ENCODE measurements around the gene LGALS4.
"Not testable (repeated sequence)": the region's sequence is repeated elsewhere in the genome, so short reads cannot be mapped to it uniquely, and the experiment has no call there.

LGALS4 gene

GRCh38 chr19:38795549-38795948, 17.2 kb downstream of the LGALS4 start:
- DNase-seq (ENCODE audit: low read depth in 2 of 2) = no peak

GRCh38 chr19:38793671-38794070, 19.1 kb downstream of the LGALS4 start:
- no peak for DNase-seq (ENCODE audit: low read depth in 2 of 2)

GRCh38 chr19:38793177-38793576, 19.6 kb downstream of the LGALS4 start:
- DNase-seq (ENCODE audit: low read depth in 2 of 2) = no peak

GRCh38 chr19:38792250-38793111, 20.3 kb downstream of the LGALS4 start:
- DNase-seq (ENCODE audit: low read depth in 2 of 2) = peak in 1 of 2 donors; percentile 15

DNA sequence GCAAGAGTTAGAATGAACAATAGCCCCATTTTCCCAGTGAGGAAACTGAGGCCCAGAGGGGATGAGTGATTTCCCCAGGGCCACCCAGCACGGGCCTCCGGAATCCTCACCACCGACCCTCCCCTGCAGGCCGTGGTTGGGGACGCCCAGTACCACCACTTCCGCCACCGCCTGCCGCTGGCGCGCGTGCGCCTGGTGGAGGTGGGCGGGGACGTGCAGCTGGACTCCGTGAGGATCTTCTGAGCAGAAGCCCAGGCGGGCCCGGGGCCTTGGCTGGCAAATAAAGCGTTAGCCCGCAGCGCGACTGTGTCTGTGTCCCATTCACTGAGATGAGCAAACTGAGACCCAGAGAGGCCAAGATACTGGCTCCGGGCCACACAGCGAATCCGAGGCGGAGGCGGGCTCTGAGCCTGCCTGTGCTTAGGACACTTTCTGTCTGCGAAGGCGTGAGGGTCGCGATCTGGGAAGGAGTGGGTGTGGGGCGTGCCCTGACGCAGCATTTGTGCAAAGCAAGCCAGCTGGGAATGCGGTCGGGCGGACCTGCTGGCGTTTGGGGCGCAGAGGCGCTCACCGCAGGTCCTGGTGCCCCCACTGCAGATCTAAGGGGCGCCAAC, 21.2 kb downstream of the LGALS4 start:
- DNase-seq (ENCODE audit: low read depth in 2 of 2) = not testable (repeated sequence)

DNA sequence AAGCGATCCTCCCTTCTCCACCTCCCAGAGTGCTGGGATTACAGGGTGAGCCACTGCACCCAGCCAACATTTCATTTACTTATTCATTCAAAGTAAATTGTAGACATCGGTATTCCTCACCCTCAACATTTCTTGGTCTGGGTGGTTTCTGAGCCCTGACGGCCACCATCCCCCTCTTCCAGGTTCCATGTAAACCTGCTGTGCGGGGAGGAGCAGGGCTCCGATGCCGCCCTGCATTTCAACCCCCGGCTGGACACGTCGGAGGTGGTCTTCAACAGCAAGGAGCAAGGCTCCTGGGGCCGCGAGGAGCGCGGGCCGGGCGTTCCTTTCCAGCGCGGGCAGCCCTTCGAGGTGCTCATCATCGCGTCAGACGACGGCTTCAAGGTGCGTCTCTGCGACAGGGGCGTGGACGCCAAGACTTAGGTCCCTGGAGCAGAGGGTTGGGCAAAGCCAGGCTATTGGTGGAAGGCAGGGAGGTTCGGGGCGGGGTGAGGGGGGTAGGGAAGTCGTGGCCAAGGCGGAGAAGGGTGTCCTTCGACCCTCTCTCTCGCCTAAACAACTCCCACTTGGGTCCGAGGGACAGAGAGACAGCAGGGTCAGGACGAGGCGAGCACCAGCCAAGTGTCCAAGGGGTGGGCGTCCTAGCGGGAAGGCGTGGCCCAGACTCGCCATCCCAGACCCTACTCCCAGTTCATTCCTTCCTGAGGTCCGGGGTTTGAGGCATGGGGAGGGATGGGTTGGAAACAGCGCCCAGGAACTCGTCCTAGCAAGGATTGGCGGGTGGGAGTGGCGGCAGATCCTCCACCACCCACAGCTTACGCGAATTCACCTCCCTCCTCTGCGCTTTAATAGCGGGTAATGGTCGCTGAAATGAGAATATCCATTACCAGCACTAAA, 22.0 kb downstream of the LGALS4 start:
- DNase-seq (ENCODE audit: low read depth in 2 of 2) = not testable (repeated sequence)

DNA sequence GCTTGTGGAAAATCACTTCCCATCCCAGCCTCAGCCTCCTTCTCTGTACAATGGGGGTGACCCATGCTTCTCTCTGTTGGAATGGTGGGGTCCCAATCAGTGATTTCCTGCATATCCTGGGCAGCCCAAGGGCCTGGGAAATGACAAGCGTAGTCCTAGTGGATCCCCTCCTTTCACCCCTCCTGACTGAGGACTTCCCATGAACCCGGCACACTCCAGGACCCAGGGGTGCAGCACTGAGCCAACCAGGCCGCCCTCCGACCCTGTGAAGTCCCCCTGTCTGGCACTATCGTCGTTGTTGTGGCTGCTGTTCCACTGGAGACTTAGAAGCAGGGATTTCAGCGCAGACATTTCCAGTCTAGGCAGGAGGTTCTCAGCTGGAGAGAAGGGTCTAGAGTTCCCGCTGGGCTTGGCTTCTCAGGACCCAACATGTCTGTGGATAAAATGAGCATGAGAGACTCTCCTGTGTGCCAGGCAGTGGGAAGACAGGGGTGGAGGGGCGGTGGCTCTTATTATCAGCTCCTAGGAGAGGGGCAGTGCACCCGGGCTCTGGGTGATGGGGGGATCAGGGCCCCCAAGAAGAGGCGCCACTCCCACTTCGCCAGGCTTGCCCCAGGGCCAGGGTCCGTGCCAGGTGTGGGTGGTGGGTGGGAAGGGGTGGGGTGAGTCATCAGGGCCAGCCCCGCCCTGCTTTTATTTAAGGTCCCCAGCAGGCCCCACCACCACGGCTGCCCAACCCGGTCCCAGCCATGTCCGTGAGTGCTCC, 24.1 kb downstream of the LGALS4 start, which contains the start of gene LGALS7B:
Gene LGALS7B (plus strand): TSS at position 723 of the 766 bp plus-strand sequence. CDS start 27 bp downstream, at position 750.
- no peak for DNase-seq (ENCODE audit: low read depth in 2 of 2)

- no peak for DNase-seq (ENCODE audit: low read depth in 2 of 2)
Measured at GRCh38 chr19:38786572-38787265, 26.0 kb downstream of the LGALS4 start.

DNA sequence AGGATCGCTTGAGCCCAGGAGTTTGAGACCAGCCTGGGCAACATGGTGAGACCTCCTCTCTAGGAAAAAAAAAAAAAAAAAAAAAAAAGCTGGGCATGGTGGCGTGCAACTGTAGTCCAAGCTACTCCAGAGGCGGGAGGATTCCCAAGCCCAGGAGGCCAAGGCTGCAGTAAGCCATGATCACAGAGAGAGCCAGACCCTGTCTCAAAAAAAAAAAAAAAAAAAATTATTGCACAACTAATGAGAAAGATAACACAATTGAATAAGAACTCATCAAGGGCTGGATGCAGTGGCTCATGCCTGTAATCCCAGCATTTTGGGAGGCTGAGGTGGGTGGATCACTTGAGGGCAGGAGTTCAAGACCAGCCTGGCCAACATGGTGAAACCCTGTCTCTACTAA, 26.7 kb downstream of the LGALS4 start:
- not testable (repeated sequence) for DNase-seq (ENCODE audit: low read depth in 2 of 2)

DNA sequence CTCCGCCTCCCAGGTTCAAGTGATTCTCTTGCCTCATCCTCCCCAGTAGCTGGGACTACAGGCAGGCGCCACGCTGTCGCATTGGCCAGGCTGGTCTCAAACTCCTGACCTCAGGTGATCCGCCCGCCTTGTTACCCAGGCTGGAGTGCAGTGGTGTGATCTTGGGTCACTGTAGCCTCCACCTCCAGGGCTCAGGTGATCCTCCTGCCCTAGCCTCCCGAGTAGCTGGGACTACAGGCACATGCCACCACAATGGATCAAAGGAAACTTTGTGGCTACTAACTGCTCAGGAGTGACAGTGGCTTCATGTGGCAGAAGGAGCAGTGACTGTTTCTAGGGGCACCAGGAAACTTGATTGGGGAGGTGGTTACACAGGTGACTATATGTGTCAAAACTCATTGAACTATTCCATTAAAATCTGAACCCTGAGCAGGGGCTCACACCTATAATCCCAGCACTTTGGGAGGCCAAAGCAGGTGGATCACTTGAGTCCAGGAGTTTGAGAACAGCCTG, 27.5 kb downstream of the LGALS4 start:
- no peak for DNase-seq (ENCODE audit: low read depth in 2 of 2)

- no peak for DNase-seq (ENCODE audit: low read depth in 2 of 2)
Measured at GRCh38 chr19:38784224-38784623, 28.5 kb downstream of the LGALS4 start.

GRCh38 chr19:38782212-38782611, 30.5 kb downstream of the LGALS4 start:
- DNase-seq (ENCODE audit: low read depth in 2 of 2) = not testable (repeated sequence)

- no peak for DNase-seq (ENCODE audit: low read depth in 2 of 2)
Measured at GRCh38 chr19:38781058-38781457, 31.7 kb downstream of the LGALS4 start.

- DNase-seq (ENCODE audit: low read depth in 2 of 2) = no peak
Measured at GRCh38 chr19:38780443-38780842, 32.3 kb downstream of the LGALS4 start.

DNA sequence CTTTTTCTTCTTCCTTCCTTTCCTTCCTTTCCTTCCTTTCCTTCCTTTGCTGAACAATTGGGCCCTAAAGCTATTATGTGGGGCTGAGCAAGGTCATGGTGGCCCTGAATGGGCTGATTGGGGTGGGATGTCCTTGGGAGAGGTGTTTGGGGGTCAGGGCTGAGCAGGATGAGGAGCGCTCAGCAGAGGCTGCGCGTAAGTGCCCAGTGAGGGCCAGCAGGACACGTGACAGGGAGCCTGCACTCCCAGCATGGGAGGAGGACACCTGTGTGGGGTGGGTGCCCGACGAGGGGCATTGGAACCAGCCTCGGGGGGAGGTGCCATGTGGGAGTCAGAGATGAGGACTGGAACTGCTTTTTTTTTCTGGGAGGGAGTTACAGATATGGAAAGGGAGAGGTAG, 34.0 kb downstream of the LGALS4 start:
- DNase-seq (ENCODE audit: low read depth in 2 of 2) = no peak

DNA sequence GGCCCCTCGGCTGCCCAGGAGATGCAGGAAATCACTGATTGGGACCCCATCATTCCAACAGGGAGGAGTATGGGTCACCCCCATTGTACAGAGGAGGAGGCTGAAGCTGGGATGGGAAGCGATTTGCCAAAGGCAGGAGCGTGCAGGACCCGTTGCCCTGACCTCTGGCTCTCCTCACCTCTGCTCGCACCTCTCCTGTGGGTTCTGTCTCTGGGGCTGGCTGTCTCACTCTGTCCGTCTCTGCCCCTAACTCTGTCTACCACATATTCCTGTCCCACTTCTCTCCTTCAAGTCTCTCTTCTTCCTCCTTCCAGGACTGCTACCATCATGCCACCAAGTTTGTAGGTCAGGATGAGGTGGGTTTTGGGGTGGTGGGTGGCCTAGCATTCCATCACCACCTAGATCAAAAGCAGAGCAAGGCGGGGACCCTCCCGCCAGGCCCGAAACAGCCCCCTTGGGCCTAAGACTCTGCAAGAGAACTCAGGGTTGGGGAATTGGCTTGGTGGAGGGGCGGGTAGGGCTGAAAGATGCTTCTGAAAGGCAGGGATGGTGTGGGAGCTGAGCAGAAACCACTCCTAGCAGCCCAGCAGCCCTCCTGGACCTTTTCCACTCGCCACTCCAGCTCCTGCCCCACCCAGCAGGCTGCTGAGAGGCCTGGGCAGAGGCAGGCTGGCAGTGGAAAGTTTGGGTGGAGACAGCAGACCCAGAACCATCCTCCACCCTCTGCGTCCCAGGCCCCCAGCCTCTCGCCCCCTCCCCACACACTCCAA, 38.4 kb downstream of the LGALS4 start:
- no peak for DNase-seq (ENCODE audit: low read depth in 2 of 2)

DNA sequence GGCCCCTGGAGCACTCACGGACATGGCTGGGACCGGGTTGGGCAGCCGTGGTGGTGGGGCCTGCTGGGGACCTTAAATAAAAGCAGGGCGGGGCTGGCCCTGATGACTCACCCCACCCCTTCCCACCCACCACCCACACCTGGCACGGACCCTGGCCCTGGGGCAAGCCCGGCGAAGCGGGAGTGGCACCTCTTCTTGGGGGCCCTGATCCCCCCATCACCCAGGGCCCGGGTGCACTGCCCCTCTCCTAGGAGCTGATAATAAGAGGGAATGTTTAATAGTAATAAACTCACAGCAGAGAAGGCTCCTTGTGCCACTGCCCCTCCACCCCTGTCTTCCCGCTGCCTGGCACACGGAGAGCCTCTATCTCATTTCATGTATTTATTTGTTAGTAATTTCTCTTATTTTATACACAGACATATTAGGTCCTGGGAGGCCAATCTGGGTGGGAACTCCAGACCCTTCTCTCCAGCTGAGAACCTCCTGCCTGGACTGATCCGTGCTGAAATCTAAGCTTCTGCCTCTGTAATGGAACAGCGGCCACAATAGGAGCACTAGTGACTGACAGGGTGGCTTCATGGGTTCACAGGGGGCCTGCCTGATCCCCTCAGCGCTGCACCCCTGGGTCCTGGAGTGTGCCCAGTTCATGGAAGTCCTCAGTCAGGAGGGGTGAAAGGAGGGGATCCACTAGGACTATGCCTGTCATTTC, 39.1 kb downstream of the LGALS4 start, which contains the start of gene LGALS7:
Gene LGALS7 (minus strand): TSS at position 49 of the 709 bp plus-strand sequence. CDS start 25 bp downstream, at position 24.
- no peak for DNase-seq (ENCODE audit: low read depth in 2 of 2)

GRCh38 chr19:38771569-38771968, 41.2 kb downstream of the LGALS4 start:
- DNase-seq (ENCODE audit: low read depth in 2 of 2) = not testable (repeated sequence)

- DNase-seq (ENCODE audit: low read depth in 2 of 2) = not testable (repeated sequence)
Measured at GRCh38 chr19:38770949-38771275, 41.8 kb downstream of the LGALS4 start.
